Activated CD8-positive, alpha-beta memory T cell treated with anti-CD3 and anti-CD28 coated beads, Interleukin-2, amount 50 U/mL, for 1 hour (primary cell): ENCODE data around the gene MAD1L1.
"Not testable (repeated sequence)": the region's sequence is repeated elsewhere in the genome, so short reads cannot be mapped to it uniquely, and the experiment has no call there.

ENCODE experiments used
- DNase-seq: peaks from one replicate; pipeline ENCODE4 v3.0.0-alpha.2; 2020; ENCODE audit errors: extremely low read depth

MAD1L1 gene

DNA sequence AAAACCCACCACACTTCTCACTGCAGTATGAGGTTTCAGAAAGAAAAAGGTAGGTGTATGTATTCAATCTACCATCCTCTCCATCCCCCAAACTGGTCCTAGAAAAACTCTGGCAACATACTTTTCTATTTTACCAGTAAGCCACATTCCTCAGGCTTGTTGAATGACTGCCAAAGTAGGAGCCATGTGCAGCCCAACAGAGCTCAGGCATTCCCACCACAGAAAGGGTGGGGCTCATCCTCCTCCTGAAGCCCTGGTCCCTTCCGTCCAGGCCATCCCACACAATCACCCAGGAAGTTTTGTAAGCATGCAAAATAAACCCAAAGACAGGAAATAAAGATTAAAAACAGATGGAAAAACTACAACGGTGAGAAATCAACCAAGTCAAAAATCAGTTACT lies 57.2 kb downstream of the MAD1L1 start:
- DNase-seq = no peak

DNA sequence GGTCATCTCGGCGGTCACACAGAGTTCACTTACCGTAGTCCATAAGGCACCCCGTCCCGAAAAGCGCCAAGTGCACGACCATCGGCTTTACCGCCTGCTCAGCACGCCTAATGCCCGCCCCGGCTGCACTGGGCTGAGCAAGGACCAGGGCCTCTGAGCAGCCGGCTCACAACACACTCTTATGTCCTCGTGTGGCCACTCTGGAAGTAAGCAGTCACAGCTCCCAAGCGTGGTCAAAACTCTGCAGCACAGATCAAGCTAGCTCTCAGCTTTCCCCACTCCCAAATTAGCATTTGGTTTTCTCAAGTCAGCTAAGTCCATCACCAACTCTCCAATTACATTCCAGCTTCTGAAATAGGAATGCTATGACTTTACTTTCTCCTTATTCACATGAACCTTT lies 57.7 kb downstream of the MAD1L1 start:
- no peak for DNase-seq

DNA sequence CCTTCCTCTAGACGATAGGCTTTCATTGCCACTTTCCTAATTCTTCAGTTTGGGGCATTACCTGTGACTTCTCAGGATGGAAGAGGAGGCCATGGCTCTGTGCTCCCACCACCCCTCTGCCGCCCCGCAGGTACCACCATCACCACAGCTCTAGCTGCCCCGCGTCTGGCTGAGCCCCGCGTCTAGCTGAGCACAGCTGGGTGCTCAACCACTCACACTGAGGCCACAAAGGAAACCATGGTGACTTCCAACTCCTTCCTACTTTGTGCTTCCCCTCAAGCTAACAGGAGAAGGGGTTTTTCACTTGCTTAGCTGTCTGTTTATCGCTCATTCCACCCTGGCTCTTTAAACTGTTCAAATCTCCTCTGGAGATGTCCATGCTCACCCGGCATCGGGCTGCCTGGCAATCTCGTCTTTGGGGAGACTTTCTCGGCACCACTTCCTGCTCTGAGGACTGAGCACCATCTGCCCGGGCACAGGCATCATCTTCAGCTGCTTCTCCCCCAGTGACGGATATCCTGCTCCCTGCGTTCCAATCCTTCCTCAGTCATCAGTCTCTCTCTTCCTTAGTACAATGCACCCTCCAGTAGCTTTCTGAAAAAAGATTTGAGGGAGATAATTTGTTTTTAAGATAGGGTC lies 59.4 kb downstream of the MAD1L1 start:
- no peak for DNase-seq

DNA sequence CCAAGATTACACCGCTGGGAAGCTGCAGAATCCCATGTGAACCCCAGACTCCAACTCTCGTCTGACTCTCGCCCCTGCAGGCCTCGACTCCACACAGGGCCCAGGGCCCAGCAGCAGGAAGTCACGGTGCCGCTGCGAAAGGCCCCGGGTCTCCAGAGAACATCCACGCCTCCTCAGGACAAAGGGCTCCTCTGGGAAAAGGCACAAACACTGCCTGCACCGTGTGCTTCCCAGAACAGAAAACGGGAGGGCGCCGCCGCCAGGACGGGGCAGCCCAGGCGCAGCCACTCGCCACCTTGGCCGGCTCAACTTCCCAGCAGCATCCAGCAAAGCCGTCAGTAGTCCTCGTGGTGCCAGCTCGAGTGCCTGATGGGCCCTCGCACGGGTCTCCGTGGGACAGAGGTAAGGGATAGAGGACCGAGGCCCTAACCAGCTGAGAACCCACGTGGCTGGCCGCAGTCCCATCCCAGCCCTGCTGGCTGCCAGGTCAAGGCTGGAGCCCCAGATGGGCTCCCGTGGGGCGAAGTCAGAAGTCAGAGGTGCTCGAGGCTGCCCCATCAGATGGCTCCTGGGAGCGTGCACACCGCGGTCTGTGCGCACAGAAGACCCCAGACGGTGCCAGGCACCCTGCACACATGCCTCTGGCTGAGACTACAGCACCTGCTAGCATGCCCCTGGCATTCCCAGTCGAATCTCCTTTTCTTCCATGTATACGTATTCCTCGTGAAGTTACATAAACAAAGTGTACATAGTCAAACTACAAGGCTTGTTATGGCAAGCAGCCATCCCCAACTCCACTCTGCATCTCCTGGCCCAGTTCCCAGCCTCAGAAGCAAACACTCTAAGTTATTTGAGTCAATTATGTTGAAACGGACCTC lies 60.2 kb downstream of the MAD1L1 start:
- DNase-seq = no peak

DNA sequence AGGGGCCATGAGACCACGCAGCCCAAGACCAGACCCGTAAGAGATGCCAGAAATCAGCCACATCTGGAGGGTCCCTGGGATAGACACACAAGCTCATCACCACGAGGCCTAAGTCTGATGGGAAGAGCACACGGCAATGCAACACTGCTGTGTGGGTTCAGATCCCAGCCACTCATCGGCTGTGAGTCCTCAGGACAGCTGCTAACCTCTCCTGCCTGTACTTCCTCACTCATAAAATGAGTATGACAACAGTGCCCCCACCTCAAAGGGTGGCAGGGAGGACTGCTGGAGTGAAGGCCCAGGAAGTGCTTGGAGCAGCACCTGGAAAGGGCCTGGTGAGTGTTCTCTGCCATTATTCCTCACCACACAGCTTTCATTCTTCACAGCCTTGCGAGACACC lies 60.9 kb downstream of the MAD1L1 start:
- DNase-seq = no peak

DNA sequence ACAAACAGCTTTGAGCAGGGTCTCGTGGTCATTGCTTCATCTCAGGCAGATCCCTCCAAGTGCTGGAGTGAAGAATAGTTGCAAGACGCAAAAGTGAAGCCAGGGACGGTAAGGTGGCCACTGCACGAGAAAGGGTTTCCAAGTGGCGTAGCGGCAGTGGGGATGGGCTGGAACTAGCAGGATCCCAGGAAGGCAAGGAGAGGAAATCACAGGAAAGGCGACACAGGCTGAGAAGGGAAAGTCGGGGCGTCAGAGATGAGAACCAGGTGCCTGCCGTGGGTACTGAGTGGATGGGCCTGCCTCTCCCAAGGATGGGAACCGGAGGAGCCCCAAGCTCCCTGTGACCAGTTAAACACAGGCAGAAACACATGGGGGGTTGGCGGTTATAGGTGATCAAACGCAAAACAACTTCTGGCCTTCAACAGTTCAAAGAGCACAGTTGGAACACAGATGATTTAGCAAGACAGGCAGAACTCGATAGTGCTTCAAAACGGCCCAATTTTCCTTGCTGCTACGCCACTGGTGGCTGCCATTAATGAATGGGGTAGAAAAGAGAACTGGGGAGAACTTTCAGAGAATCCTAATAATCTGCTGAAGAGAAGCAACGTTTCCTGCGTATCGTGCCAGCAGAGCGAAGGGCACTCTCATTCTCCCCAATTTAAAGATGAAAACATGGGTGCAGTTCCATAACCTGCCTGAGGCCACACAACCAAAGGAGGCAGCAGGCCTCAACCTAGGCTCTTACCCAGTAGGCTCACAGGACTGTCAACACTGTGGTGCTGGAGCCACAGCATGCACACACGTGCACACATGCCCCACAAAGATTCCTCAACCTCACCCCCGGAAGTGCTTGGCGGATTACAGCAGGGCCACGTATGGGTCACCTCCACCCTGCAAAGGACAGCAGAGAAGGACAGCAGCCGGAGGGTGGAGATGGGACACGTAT lies 61.9 kb downstream of the MAD1L1 start:
- DNase-seq = no peak

DNA sequence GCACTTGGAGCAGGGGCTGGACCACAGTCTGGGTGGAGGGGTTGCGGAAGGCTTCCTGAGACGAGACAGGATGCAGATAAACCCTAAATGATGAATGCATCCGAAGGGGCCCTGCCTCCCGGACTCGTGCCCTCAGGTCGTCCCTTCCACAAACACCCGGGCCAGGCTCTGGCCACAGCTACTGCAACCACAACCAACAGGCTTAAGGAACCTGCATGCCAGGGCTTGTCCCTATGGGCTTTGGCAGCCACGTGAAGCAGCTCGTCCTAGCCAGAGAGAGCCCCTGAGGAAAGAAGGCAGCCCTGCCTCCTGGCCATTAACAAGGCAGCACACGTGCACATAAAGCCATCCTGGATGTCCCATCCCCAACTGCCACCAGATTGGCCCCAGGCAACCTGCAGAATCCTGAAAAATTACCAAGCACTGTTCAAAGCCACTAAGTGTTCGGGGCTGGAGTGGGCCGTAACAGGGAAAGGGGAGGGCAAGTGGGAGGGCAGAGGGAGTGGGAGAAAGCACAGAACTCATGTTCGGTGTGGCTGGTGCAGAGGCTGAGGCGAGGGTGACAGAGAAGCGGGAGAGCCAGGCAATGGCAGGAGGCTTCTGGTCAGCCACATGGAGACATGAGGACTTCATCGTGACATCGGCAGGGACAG lies 62.7 kb downstream of the MAD1L1 start:
- DNase-seq = no peak

DNA sequence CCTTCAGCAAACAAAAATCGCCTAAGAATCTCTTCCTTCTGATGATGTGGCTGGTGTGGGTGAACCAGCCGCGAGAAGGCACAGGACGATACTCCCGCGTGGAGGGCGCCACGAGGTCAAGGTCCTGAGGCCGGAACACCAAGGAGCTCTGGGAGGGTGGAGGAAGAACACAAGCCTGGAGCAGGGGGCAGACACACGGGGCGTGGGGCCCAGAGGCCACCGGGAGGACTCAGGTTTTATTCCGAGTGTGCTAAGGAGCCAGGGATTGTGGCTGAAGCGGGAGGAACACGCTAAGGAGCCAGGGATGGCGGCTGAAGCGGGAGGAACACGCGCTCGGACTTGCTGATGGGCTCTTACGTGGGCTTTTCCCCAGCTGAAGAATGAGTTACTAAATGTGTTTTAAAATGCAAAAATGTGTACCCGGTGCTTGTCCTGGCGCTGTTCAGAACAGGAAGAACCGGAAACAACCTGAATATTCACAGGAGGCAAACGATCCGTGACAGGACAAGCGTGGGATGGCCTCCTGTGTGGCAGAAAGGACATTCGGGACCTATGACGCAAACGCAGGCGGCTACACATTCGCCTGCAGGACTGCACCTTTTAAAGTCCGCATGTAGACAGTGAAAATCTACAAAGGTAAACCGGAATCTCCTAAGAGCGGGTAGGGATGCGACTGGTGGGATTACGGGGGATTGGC lies 64.0 kb downstream of the MAD1L1 start:
- DNase-seq = no peak

DNA sequence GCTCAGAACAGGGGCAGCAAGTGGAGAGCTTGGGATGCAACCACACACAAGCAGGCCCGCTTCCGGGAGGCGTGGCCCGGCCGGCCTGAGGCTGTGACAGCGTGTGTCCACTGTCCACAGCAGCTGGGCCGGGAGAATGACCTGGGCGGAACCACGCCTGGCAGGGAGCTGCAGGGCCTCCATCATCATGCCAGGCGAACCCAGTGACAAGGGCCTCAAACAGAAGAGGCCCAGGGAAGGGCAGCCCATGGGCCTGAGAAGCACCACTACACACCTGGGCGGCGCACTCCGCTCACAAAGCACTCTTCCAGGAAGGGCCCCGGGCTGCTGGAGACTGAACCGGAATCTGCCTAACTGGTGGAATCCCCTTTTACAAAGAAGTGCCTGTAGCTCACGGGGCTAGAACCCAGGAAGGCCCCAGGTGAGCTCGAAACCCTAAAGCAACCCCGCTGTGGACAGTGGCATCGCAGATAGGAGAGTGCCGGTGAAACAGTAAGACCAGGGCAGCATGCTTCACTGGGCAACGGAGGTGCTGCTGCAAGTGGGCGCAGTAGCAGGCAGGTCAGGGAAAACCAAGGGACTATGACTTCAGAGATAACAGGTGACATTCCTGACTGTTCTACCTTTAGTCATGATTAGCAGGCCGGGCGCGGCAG lies 66.0 kb downstream of the MAD1L1 start:
- DNase-seq = no peak

DNA sequence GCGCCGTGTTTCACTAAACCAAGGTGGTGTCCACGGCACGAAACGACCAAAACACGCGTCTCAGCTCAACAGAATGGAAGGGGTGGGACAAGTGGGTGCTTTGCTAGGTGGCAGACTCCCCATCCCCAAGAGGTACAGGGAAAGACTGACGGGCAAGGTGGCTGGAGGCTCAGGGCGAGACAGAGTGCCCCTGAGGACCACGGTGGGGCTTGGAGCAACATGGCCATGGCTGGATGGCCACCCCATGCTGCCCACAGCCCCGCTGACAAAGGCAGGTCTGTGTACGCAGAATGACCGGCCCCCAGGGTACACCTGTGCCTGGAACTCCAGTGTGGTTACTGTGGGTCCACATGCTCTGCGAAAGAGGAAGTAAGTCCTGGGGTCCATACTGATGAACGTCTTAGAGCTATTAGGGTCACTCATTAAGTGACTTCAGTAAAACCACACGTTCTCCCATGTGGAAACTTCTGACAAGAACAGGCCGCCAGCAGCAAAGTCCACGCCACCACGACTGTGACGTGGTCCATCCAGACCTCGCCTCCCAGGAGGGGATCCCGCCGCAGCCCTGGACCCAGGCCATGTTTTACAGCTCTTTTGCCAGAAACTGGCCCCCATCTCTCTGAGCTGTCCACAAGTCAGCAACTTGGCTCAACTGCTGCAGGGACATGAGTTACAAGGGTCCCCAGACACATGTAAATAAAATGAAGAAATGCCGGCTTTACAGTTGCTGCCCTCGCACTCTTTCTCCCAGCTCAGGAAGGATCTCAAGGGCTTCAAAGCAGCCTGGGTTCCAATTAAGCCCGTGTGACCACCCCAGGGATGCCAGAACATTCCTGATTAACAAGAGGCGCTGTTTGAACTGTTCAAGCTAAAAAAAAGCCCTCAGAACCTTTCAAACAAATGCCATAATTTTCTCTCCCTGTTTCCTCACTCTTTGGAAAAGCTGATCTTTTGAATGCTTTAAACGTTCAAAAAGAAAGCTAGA lies 66.8 kb downstream of the MAD1L1 start:
- DNase-seq = no peak

DNA sequence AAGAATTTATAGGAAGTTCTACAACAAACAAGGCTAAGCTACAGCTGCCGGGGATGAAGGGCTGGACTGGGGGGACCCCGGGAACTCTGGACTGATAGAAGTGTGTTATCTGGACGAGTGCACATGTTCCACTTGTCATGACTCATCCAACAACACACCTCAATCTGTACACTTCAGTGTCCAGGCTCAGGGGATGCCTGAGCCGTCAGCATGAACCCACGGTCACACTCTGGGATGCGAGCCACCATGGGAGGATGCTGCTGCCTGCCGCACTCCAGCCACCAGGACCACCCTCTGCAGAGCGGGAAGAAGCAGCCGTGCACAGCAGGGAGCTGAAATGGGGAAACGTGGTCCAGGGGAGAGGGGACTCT lies 67.5 kb downstream of the MAD1L1 start:
- no peak for DNase-seq

DNA sequence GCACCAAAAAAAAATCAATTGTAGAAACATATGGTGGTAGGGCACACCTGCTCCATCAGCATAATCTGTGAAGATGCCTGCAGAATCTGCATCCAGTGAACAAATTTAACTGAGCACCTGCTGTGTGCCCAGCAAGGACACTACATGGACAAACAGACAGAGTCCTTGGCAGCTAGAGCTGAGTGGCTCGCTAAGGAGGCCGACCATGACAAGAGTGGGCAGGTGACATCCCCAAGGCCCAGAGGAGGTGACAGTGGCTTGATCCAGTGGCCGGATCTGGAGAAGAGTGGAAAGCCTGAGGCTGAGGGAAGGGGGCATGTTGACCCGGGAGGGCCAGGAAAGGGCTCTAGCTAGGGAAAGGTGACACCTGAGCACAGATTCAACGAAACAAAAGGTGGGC lies 68.1 kb downstream of the MAD1L1 start:
- no peak for DNase-seq

DNA sequence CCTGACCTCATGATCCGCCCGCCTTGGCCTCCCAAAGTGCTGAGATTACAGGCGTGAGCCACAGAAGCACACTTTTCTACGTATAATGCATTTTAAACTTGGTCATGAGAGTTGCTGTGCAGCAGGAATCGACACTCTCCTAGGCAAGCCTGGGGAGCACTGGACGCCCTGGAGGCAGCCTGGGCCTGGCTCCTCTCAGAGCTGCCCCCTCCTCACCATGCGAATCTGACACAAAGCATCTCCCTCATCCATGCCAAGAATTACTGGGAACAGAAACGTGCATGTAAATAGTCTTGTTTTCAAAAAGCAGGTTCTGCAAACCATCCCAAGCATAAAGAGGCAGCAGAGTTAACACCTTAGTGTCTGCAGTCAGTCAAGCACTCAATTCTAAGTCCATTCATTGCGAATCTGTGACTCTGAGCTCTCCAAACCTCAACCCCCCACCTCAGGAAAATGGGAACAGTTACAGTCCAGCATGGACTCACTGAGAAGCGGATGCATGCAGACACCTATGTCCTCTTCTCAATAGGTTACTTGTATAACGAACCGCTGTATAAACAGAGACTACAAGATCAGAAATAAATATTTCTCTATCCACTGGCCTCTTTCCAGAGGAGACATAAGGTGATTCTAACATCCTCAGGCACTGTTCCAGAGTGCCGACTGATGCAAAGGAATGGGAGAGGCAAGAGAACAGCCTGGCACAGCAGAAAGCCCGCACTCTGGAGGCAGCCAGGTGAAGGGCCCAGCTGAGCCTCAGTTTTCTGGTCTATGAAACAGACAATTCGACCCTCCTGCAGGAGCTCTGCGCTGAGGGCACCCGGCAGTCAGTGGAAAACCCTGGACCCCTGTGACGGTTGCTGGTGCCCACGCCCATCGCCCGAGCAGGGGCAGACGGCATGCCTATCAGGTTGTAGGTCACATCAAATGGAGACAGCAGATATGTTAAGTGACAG lies 68.9 kb downstream of the MAD1L1 start:
- DNase-seq = no peak

DNA sequence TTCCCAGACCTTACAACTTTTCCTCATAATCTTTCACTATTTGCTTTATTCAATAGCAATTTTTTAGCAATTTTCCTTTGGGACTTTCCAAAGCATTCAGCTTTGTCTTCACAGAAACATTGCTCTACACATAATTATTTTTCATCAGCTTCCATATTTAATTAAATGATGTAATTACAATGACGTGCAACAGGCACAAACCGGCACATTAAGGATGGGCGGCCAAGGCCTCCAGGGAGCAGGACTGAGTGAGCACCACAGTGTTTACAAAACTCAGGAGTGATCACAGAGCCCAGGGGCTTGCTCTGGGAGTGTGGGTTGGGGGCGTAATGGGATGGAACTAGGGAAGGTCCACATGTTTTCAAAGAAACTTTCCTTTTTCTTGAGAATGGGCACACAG lies 69.8 kb downstream of the MAD1L1 start:
- DNase-seq = no peak

DNA sequence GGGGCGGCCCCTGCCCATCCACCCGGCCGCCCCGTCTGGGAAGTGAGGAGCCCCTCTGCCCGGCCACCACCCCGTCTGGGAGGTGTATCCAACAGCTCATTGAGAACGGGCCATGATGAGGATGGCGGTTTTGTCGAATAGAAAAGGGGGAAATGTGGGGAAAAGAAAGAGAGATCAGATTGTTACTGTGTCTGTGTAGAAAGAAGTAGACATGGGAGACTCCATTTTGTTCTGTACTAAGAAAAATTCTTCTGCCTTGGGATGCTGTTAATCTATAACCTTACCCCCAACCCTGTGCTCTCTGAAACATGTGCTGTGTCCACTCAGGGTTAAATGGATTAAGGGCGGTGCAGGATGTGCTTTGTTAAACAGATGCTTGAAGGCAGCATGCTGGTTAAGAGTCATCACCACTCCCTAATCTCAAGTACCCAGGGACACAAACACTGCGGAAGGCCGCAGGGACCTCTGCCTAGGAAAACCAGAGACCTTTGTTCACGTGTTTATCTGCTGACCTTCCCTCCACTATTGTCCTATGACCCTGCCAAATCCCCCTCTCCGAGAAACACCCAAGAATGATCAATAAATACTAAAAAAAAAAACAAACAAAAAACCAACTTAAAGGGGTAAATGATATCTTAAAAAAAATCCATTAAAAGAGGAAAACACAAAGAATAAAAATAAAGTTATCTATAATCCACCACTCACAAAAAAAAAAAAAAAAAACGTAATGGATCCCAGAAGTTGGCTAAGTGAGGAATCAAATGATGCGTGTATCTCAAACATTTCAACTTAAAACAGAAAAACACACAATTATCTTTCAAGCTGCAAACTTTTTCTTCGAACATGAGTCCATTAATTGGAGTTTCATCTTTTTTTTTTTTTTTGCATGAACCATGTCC lies 70.5 kb downstream of the MAD1L1 start:
- DNase-seq = not testable (repeated sequence)

DNA sequence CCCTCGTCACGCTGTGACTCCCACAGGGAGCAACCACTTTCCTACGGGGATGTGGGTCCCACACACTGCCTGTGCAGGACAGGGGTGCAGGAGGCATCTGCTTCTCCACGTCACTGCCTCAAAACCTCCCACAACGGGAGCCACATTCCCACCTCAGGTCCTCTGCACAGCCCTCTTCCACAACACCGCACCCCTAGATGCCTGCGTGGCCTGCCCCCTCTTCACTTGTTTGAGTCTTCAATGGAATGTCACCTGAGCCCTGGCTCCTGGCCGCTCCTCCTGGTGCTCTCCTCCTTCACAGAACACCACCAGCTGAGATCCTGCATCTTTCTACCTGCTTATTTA lies 73.6 kb downstream of the MAD1L1 start:
- no peak for DNase-seq
